ENCODE measurements around the gene BAIAP3. TPM values are rescaled to one million over a fixed set of nuclear protein-coding genes. Genes with fewer than 3 reads are reported as not detected.
"Not testable (repeated sequence)": the region's sequence is repeated elsewhere in the genome, so short reads cannot be mapped to it uniquely, and the experiment has no call there.

The BAIAP3 gene
- total RNA-seq, 2 experiments from 2014 or later: 0.12 to 0.46 TPM

GRCh38 chr16:1320097-1320496 lies 13.3 kb upstream of the BAIAP3 start:
- Mint-ChIP-seq H3K27ac (peak overlapping the region; percentile 8), H3K4me1 (peaks cover 3% of the 10 kb centered on the region), H3K36me3 (peaks cover 31% of the 10 kb centered on the region), H3K9me3 (no peaks in the 10 kb centered on the region), H3K27me3 (no peaks in the 10 kb centered on the region), H3K4me3 (no peak overlapping the region)
- no peak for DNase-seq

DNA sequence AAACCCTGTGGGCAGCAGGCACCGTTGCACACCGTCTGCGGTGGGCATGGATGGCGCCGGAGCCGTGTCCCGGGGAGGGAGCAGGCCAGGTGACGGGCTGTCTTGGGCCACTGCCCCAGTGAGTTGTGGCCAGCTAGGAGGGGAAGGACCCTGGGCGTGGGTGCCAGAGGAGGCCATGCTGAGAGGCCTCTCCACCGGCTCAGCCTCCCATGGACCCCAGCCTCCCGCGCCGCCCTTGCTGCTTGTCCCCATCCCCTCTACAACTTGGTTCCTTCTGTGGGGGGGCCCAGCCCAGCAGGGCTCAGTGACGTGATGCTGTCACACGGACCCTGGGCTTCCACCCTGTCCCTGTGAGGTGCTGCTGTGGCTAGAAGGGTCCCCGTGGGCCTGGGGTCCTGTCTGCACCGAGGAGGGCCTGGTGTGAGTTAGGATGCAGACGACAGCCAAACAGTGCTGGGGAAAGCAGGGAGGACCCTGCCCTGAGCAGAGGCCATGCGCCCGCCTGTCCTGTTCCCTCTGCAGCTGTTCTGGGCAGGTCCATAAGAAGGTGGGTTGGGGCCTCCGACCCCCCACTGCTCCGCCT lies 12.7 kb upstream of the BAIAP3 start:
- no peak for DNase-seq
- Mint-ChIP-seq H3K9me3 (no peaks in the 10 kb centered on the region), H3K4me3 (no peak overlapping the region), H3K36me3 (peaks cover 29% of the 10 kb centered on the region), H3K27me3 (no peaks in the 10 kb centered on the region), H3K27ac (no peak overlapping the region), H3K4me1 (peaks cover 3% of the 10 kb centered on the region)

DNA sequence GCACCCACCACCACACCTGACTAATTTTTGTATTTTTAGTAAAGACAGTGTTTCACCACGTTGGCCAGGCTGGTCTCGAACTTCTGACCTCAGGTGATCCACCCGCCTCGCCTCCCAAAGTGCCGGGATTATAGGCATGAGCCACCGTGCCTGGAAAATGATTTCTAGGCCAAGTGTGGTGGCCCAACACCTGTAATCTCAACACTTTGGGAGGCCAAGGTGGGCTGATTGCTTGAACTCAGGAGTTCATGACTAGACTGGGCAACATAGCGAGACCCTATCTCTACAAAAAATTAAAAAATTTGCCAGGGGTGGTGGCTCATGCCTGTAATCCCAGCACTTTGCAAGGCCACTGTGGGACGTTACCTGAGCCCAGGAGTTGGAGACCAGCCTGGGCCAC lies 11.0 kb upstream of the BAIAP3 start:
- H3K4me1 Mint-ChIP-seq: peaks cover 3% of the 10 kb centered on the region
- H3K9me3 Mint-ChIP-seq: no peaks in the 10 kb centered on the region
- H3K27me3 Mint-ChIP-seq: no peaks in the 10 kb centered on the region
- H3K4me3 Mint-ChIP-seq: no peak overlapping the region
- DNase-seq: no peak
- H3K27ac Mint-ChIP-seq: no peak overlapping the region
- peaks cover 26% of the 10 kb centered on the region for H3K36me3 Mint-ChIP-seq

- Mint-ChIP-seq H3K27ac (no peak overlapping the region), H3K36me3 (peaks cover 17% of the 10 kb centered on the region), H3K4me3 (no peak overlapping the region), H3K27me3 (no peaks in the 10 kb centered on the region), H3K4me1 (no peaks in the 10 kb centered on the region), H3K9me3 (no peaks in the 10 kb centered on the region)
- DNase-seq: no peak
Measured at GRCh38 chr16:1323296-1324239, 9.9 kb upstream of the BAIAP3 start.

- Mint-ChIP-seq H3K4me1 (no peaks in the 10 kb centered on the region), H3K4me3 (no peak overlapping the region), H3K9me3 (no peaks in the 10 kb centered on the region), H3K27ac (peak overlapping the region; percentile 31), H3K36me3 (peaks cover 14% of the 10 kb centered on the region), H3K27me3 (no peaks in the 10 kb centered on the region)
- DNase-seq: no peak
Measured at GRCh38 chr16:1324286-1324826, 9.1 kb upstream of the BAIAP3 start.

DNA sequence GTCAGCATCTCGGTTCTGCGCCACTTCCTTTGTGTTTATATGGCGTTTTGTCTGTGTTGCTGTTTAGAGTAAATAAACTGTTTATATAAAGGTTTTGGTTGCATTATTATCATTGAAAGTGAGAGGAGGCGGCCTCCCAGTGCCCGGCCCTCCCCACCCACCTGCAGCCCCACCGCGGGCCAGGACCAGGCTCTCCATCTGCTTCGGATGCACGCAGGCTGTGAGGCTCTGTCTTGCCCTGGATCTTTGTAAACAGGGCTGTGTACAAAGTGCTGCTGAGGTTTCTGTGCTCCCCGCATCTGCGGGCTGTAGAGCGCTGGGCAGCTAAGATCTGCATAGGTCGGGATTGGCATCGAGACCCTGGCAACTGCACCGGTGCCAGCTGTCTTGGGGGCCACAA lies 8.2 kb upstream of the BAIAP3 start:
- H3K27me3 Mint-ChIP-seq: no peaks in the 10 kb centered on the region
- H3K4me3 Mint-ChIP-seq: no peak overlapping the region
- H3K9me3 Mint-ChIP-seq: no peaks in the 10 kb centered on the region
- DNase-seq: no peak
- no peaks in the 10 kb centered on the region for H3K4me1 Mint-ChIP-seq
- H3K36me3 Mint-ChIP-seq: peaks cover 8% of the 10 kb centered on the region
- H3K27ac Mint-ChIP-seq: no peak overlapping the region

DNA sequence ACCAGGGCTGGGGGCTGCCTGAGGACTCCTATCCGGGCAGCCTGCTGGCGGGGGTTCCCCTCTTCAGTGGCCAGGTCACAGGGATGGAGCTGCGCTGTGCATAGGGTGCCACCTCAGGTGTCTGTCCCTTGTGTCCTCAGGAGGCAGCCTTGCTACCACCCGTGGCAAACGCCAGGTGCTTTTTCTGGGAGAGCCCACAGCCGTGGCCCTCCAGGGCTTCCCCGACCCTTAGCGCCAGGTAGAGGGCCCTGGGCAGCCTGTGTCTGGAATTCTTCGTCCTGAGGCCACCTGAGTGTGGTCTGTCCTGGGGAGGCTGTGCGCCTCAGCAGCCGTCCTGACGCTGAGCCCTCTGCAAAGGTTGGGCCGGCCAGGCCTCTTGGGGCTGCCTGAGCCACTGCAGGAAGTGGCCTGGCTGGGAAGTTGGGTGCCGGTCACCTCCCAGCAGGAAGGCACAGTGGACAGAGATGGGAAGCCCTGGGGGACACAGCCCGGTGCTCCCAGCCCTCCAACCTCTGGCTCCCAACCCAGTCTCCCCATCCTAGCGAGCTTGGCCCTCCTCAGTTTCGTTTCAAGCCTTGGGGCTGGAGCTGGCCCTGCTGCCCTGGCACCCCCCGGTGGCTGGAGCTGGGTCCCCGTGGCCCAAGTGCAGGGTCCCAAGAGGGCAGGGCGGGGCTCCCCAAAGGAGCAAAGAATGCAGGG lies 7.6 kb upstream of the BAIAP3 start:
- H3K27ac Mint-ChIP-seq: no peak overlapping the region
- no peaks in the 10 kb centered on the region for H3K4me1 Mint-ChIP-seq
- H3K9me3 Mint-ChIP-seq: no peaks in the 10 kb centered on the region
- no peaks in the 10 kb centered on the region for H3K27me3 Mint-ChIP-seq
- H3K4me3 Mint-ChIP-seq: no peak overlapping the region
- DNase-seq: no peak
- H3K36me3 Mint-ChIP-seq: peaks cover 6% of the 10 kb centered on the region

GRCh38 chr16:1326391-1326790 lies 7.1 kb upstream of the BAIAP3 start:
- no peak for DNase-seq
- no peak overlapping the region for H3K27ac Mint-ChIP-seq
- H3K4me1 Mint-ChIP-seq: peaks cover 2% of the 10 kb centered on the region
- H3K27me3 Mint-ChIP-seq: peaks cover 3% of the 10 kb centered on the region
- no peaks in the 10 kb centered on the region for H3K9me3 Mint-ChIP-seq
- no peak overlapping the region for H3K4me3 Mint-ChIP-seq
- peaks cover 6% of the 10 kb centered on the region for H3K36me3 Mint-ChIP-seq

DNA sequence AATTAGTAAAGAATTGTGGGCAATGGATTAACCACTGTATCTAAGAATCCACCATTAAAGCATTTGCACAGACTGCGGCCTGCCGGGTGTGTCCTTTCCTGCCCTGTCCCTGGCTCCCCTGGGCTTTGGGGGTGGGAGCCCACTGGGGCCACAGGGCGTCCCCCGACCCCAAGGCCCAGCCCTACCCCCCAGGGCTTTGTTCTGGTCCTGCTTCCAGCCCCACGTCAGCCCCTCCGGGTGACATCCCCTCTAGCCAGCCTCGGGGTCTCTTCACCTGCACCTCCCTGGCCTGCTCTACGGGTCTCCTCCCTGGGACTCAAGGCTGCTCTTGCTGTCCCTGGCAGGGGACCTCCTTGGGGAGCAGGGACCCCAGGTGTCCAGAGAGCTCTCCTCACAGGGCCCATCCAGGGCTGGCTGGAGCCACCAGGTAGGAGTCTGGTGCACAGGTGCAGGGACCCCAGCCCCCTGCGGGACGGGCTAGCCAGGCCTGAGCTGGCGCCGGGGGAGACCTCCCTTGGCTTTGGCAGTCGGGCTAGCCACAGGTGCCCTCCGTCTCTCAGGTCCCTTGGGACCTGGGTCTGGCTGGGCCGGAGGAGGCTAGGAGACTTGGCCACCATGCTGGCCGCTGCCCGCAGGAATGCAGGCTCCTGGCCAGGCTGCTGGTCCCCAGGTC lies 6.4 kb upstream of the BAIAP3 start:
- H3K4me3 Mint-ChIP-seq: no peak overlapping the region
- no peak for DNase-seq
- no peaks in the 10 kb centered on the region for H3K9me3 Mint-ChIP-seq
- H3K27ac Mint-ChIP-seq: no peak overlapping the region
- peaks cover 6% of the 10 kb centered on the region for H3K36me3 Mint-ChIP-seq
- peaks cover 9% of the 10 kb centered on the region for H3K4me1 Mint-ChIP-seq
- H3K27me3 Mint-ChIP-seq: peaks cover 10% of the 10 kb centered on the region

GRCh38 chr16:1327619-1327947 lies 5.9 kb upstream of the BAIAP3 start:
- no peak for DNase-seq
- no peak overlapping the region for H3K27ac Mint-ChIP-seq
- H3K4me3 Mint-ChIP-seq: no peak overlapping the region
- peaks cover 6% of the 10 kb centered on the region for H3K36me3 Mint-ChIP-seq
- peaks cover 15% of the 10 kb centered on the region for H3K27me3 Mint-ChIP-seq
- H3K9me3 Mint-ChIP-seq: no peaks in the 10 kb centered on the region
- peaks cover 12% of the 10 kb centered on the region for H3K4me1 Mint-ChIP-seq

- Mint-ChIP-seq H3K4me1 (peaks cover 14% of the 10 kb centered on the region), H3K27me3 (peaks cover 18% of the 10 kb centered on the region)
- not testable (repeated sequence) for H3K4me3 Mint-ChIP-seq, H3K36me3 Mint-ChIP-seq, H3K9me3 Mint-ChIP-seq, DNase-seq, H3K27ac Mint-ChIP-seq
Measured at GRCh38 chr16:1328136-1328535, 5.3 kb upstream of the BAIAP3 start.

GRCh38 chr16:1328961-1329360 lies 4.5 kb upstream of the BAIAP3 start:
- H3K27ac Mint-ChIP-seq, H3K9me3 Mint-ChIP-seq, DNase-seq, H3K36me3 Mint-ChIP-seq, H3K4me3 Mint-ChIP-seq: not testable (repeated sequence)
- Mint-ChIP-seq H3K27me3 (peaks cover 18% of the 10 kb centered on the region), H3K4me1 (peaks cover 14% of the 10 kb centered on the region)

- Mint-ChIP-seq H3K4me1 (peaks cover 16% of the 10 kb centered on the region), H3K27me3 (peaks cover 32% of the 10 kb centered on the region), H3K9me3 (no peaks in the 10 kb centered on the region), H3K36me3 (no peaks in the 10 kb centered on the region), H3K27ac (no peak overlapping the region), H3K4me3 (no peak overlapping the region)
- DNase-seq: no peak
Measured at GRCh38 chr16:1330260-1330914, 3.1 kb upstream of the BAIAP3 start.

- H3K27ac Mint-ChIP-seq: no peak overlapping the region
- peaks cover 39% of the 10 kb centered on the region for H3K27me3 Mint-ChIP-seq
- H3K4me1 Mint-ChIP-seq: peaks cover 16% of the 10 kb centered on the region
- no peaks in the 10 kb centered on the region for H3K9me3 Mint-ChIP-seq
- H3K36me3 Mint-ChIP-seq: no peaks in the 10 kb centered on the region
- no peak for DNase-seq
- H3K4me3 Mint-ChIP-seq: no peak overlapping the region
Measured at GRCh38 chr16:1330931-1331711, 2.3 kb upstream of the BAIAP3 start.
